Measurements from ENCODE around the gene DOCK1.

DOCK1 gene

DNA sequence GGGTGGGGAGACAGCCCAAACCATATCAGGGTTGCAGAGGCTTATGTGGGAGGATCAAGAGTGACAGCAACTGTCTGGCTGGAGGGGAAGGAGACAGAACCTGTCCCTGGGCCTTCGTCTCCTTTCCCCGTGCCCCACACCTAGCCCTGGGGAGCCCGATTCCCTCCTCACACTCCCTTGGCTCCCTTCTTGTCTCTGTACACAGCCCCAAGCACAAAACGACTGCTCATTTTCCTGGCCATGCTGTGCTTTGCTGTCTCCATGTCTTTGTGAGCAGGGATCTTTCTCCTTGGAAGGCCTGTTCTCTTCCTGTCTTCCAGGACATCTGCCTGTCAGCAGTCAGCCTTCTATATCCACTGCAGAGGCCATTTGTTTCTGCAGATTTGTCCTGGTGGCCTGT is 177.4 kb downstream of the DOCK1 start:
- H3K4me3 ChIP-seq (ENCODE audit: low read depth, low read length): no peak overlapping the region
- TF ChIP-seq, protein P1, sequence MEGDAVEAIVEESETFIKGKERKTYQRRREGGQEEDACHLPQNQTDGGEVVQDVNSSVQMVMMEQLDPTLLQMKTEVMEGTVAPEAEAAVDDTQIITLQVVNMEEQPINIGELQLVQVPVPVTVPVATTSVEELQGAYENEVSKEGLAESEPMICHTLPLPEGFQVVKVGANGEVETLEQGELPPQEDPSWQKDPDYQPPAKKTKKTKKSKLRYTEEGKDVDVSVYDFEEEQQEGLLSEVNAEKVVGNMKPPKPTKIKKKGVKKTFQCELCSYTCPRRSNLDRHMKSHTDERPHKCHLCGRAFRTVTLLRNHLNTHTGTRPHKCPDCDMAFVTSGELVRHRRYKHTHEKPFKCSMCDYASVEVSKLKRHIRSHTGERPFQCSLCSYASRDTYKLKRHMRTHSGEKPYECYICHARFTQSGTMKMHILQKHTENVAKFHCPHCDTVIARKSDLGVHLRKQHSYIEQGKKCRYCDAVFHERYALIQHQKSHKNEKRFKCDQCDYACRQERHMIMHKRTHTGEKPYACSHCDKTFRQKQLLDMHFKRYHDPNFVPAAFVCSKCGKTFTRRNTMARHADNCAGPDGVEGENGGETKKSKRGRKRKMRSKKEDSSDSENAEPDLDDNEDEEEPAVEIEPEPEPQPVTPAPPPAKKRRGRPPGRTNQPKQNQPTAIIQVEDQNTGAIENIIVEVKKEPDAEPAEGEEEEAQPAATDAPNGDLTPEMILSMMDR (IDR thresholded peaks at IDR 0.05; ENCODE audit: low read depth, low read length, missing control alignments): no peak
- DNase-seq (ENCODE audit: low read depth): no peak

DNA sequence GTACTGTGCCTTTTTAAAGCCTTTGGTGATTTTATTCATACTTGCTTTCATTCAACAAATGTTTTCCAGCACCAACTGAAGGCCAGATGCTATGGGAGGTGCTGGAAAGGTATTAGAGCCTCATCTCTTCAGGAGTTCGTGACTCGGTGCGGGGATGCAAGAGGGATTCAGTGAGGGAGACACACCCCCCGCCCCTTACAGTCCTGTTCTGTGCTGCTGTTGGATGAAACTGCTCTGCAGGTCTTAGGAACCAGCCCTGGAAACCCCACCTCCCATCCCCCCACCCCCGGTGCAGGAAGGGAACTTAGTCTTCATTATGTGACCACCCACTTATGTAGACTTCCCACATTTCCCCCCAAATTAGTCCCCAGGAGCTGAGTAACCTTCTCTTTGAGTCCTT is 180.7 kb downstream of the DOCK1 start:
- no peak for DNase-seq (ENCODE audit: low read depth)
- H3K4me3 ChIP-seq (ENCODE audit: low read depth, low read length): no peak overlapping the region
- TF ChIP-seq, protein P1 (IDR thresholded peaks at IDR 0.05; ENCODE audit: low read depth, low read length, missing control alignments): no peak

DNA sequence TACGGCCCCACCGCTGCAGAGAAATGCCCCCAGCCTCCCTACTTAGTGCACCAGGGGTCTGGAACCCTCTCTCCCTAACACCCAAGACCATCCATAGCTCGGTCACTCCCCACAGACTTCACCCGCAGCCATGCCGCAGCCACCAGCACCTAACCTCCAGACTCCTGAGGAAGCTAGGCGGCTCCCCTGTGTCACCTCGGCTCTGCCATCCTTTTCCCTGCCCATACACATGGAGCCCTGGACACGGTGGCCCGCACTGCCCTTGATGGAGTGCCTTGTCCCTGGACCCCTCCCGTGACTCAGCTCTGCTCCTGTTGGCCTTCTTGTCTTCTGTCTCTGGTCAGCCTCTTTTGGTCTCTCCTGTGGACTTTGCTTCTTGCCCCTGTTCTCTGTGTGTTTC is 183.7 kb downstream of the DOCK1 start:
- no peak for DNase-seq (ENCODE audit: low read depth)
- TF ChIP-seq, protein P1 (IDR thresholded peaks at IDR 0.05; ENCODE audit: low read depth, low read length, missing control alignments): no peak
- H3K4me3 ChIP-seq (ENCODE audit: low read depth, low read length): no peak overlapping the region

GRCh38 chr10:127089446-127089845 is 184.2 kb downstream of the DOCK1 start:
- no peak overlapping the region for H3K4me3 ChIP-seq (ENCODE audit: low read depth, low read length)
- DNase-seq (ENCODE audit: low read depth): no peak
- TF ChIP-seq, protein P1 (IDR thresholded peaks at IDR 0.05; ENCODE audit: low read depth, low read length, missing control alignments): no peak

GRCh38 chr10:127090138-127090537 is 184.9 kb downstream of the DOCK1 start:
- no peak overlapping the region for H3K4me3 ChIP-seq (ENCODE audit: low read depth, low read length)
- TF ChIP-seq, protein P1 (IDR thresholded peaks at IDR 0.05; ENCODE audit: low read depth, low read length, missing control alignments): no peak
- DNase-seq (ENCODE audit: low read depth): no peak

GRCh38 chr10:127091354-127091753 is 186.1 kb downstream of the DOCK1 start:
- DNase-seq (ENCODE audit: low read depth): no peak
- H3K4me3 ChIP-seq (ENCODE audit: low read depth, low read length): no peak overlapping the region
- TF ChIP-seq, protein P1 (IDR thresholded peaks at IDR 0.05; ENCODE audit: low read depth, low read length, missing control alignments): no peak

DNA sequence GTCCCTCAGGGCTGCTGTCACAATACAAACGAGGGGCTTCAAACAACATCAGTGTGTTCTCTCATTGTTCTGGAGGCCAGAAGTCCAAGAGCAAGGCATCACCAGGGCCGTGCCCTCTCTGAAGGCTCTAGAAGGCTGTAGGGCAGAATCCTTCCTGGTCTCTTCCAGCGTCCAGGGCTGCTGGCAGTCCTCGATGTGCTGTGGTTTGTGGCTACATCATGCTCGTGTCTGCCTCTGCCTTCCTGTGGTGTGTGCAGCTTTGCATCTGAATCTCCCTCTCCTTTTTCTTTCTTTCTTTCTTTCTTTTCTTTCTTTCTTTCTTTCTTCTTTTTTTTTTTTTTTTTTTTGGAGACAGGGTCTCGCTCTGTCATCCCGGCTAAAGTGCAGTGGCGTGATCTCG is 187.7 kb downstream of the DOCK1 start:
- no peak overlapping the region for H3K4me3 ChIP-seq (ENCODE audit: low read depth, low read length)
- TF ChIP-seq, protein P1 (IDR thresholded peaks at IDR 0.05; ENCODE audit: low read depth, low read length, missing control alignments): no peak
- no peak for DNase-seq (ENCODE audit: low read depth)
